HepG2 (cell line): Measurements from ENCODE around the gene PPP1R9A. TPM values are rescaled to one million over a fixed set of nuclear protein-coding genes. Genes with fewer than 3 reads are reported as not detected.

Source experiments
- ARID5B ChIP-seq: IDR thresholded peaks from 2 replicates; pipeline ENCODE4 v1.4.0; 2020; ENCODE audit warnings: mild to moderate bottlenecking, missing genetic modification reagents
- ARNT ChIP-seq: fragments of 450-650 bp; IDR thresholded peaks from 2 replicates; pipeline ENCODE4 v1.6.1; 2017
- CCAR2 ChIP-seq: fragments of 200-400 bp; formaldehyde crosslinking; optimal IDR thresholded peaks from 2 replicates; pipeline ENCODE3; 2018; ENCODE audit warnings: low read depth, mild to moderate bottlenecking, low read length, moderate library complexity
- CCDC6 ChIP-seq: sonication (generic); formaldehyde crosslinking; IDR thresholded peaks from 2 replicates; pipeline ENCODE4 v1.8.1; 2022; ENCODE audit warnings: mild to moderate bottlenecking, missing genetic modification reagents, moderate library complexity
- GATAD1 ChIP-seq: IDR thresholded peaks from 2 replicates; pipeline ENCODE4 v1.6.1; 2016; ENCODE audit warnings: missing genetic modification reagents, missing compliant biosample characterization
- GRHL1 ChIP-seq: sonication (generic); formaldehyde crosslinking; conservative IDR thresholded peaks from 2 replicates; pipeline ENCODE4 v1.8.0; 2022; ENCODE audit warnings: missing genetic modification reagents
- HOMEZ ChIP-seq: IDR thresholded peaks from 2 replicates; pipeline ENCODE4 v1.6.1; 2016; ENCODE audit warnings: low read depth
- IRF2 ChIP-seq: IDR thresholded peaks from 2 replicates; pipeline ENCODE4 v1.6.1; 2018; ENCODE audit warnings: missing genetic modification reagents, missing compliant biosample characterization
- NFIC ChIP-seq: IDR thresholded peaks from 2 replicates; pipeline ENCODE4 v1.6.1; 2012; ENCODE audit warnings: mild to moderate bottlenecking, low read length, inconsistent platforms
- PRDM10 ChIP-seq: sonication (generic); formaldehyde crosslinking; IDR thresholded peaks from 2 replicates; pipeline ENCODE4 v1.4.0; 2020; ENCODE audit warnings: low read depth, missing genetic modification reagents
- RFX1 ChIP-seq: fragments of 450-650 bp; IDR thresholded peaks from 2 replicates; pipeline ENCODE4 v1.6.1; 2017
- SNAI1 ChIP-seq: sonication (generic); formaldehyde crosslinking; IDR thresholded peaks from 2 replicates; pipeline ENCODE4 v1.5.0; 2020; ENCODE audit warnings: mild to moderate bottlenecking, missing genetic modification reagents, borderline replicate concordance
- ZBTB37 ChIP-seq: sonication (generic); formaldehyde crosslinking; IDR thresholded peaks from 2 replicates; pipeline ENCODE4 v1.4.0; 2020; ENCODE audit warnings: mild to moderate bottlenecking, missing genetic modification reagents
- ZNF292 ChIP-seq: sonication (generic); formaldehyde crosslinking; IDR thresholded peaks from 2 replicates; pipeline ENCODE4 v1.8.1; 2022; ENCODE audit warnings: mild to moderate bottlenecking, low read depth, missing genetic modification reagents, borderline replicate concordance
- ZNF446 ChIP-seq: sonication (generic); formaldehyde crosslinking; IDR thresholded peaks from 2 replicates; pipeline ENCODE4 v1.5.0; 2020; ENCODE audit warnings: mild to moderate bottlenecking, missing genetic modification reagents
- ZNF816 ChIP-seq: sonication (generic); formaldehyde crosslinking; IDR thresholded peaks from 2 replicates; pipeline ENCODE4 v1.8.0; 2022; ENCODE audit warnings: missing genetic modification reagents, mild to moderate bottlenecking, borderline replicate concordance
- ZNF883 ChIP-seq: sonication (generic); formaldehyde crosslinking; IDR thresholded peaks from 2 replicates; pipeline ENCODE4 v1.5.1; 2020; ENCODE audit warnings: mild to moderate bottlenecking, missing genetic modification reagents; ENCODE audit errors: not compliant biosample characterization
- polyA plus RNA-seq, 8 experiments: library from polyadenylated mRNA; depleted of rRNA in 3 of 8; stranded (reverse) in 7 of 8; unstranded in 1 of 8; fragments of >200 nt; fragmentation: Illumina TruSeq in 4 of 8; extraction: Trizol in 4 of 8; gene quantifications; 2 replicates each; pipeline versions ENCODE4 v1.2.1 to v1.2.3, GENCODE V29; 2011 to 2016; ENCODE audit warnings: low read depth in 4 of 8, missing spikeins in 1 of 8, mixed read lengths in 1 of 8; ENCODE audit not compliant: insufficient read depth in 1 of 8
- total RNA-seq, 5 experiments: library from RNA; depleted of rRNA; stranded (reverse); fragments of >200 nt; fragmentation: Illumina TruSeq; extraction: Trizol; gene quantifications; 2 replicates each; pipeline ENCODE4 v1.2.3, GENCODE V29; 2016; ENCODE audit warnings: low read depth in 1 of 5

The PPP1R9A gene
- total and polyA plus RNA-seq, 2 of the 13 experiments (the other 11 are each of a cell fraction or from before 2014, with no cell fraction given) = 11.4 to 31.9 TPM

- peak; percentile 92 for TF ChIP-seq ARID5B (CRISPR knock-in tag)
- TF ChIP-seq CCDC6 (CRISPR knock-in tag) = no peak
- no peak for TF ChIP-seq ZNF446 (CRISPR knock-in tag)
- TF ChIP-seq SNAI1 = no peak
- no peak for TF ChIP-seq ZNF292 (CRISPR knock-in tag)
- no peak for TF ChIP-seq GATAD1 (CRISPR knock-in tag)
- peak; percentile 45; the same call in 1 of the 2 replicates for TF ChIP-seq NFIC
- TF ChIP-seq ZNF883 (CRISPR knock-in tag) = no peak
- no peak for TF ChIP-seq CCAR2
- no peak for TF ChIP-seq PRDM10 (CRISPR knock-in tag)
- no peak for TF ChIP-seq RFX1
- peak; percentile 71; the same call in 1 of the 2 replicates for TF ChIP-seq HOMEZ (CRISPR knock-in tag)
- no peak for TF ChIP-seq ZNF816 (CRISPR knock-in tag)
- 0 out of 2 replicates have a peak, but pooled peaks have one; percentile 22 for TF ChIP-seq IRF2 (CRISPR knock-in tag)
- no peak for TF ChIP-seq ARNT
- TF ChIP-seq GRHL1 (CRISPR knock-in tag) = no peak
- no peak for TF ChIP-seq ZBTB37
Measured at GRCh38 chr7:95126053-95126709, 218.8 kb downstream of the PPP1R9A start (continued).
